K562 (cell line): Measurements from ENCODE around the gene RAD50. TPM values are rescaled to one million over a fixed set of nuclear protein-coding genes. Genes with fewer than 3 reads are reported as not detected.

Experiments used
- ATAC-seq: fragments of 200-7000 bp; cut with Tn5 transposase; 3 replicates; pipeline ENCODE4 v1.9.1; 2020; ENCODE audit warnings: moderate library complexity
- BruUV-seq: library from RNA; stranded (reverse); fragments of 400-500 nt; replicated peaks from 2 replicates; lab custom pipeline; 2021; lab: Mats Ljungman, UMichigan
- CTCF ChIA-PET: fragments of 300-600 bp; formaldehyde crosslinking; extraction: SDS; loops from one replicate; lab custom pipeline; 2021; ENCODE audit warnings: low intra/inter-chr PET ratio; lab: Yijun Ruan, JAX
- POLR2A ChIA-PET: fragments of 300-600, 350-650 bp; sonication (Branson Sonifier 250); formaldehyde crosslinking; extraction: SDS; loops from one replicate; lab custom pipeline; 2021; ENCODE audit warnings: antibody characterized with exemption, inconsistent platforms; lab: Yijun Ruan, JAX
- DNase-seq, 4 experiments: peaks; one replicate each; pipeline versions ENCODE4 v3.0.0 to v3.0.0-alpha.2; 2011 to 2018; ENCODE audit warnings: low spot score in 3 of 4, mixed read lengths in 3 of 4; ENCODE audit errors: extremely low read depth in 1 of 4
- FAIRE-seq: peaks from 2 replicates; lab custom pipeline; 2011; peaks lifted over from hg19 to GRCh38; lab: Jason Lieb, UNC
- H2AFZ ChIP-seq: 2 replicates; pipeline ENCODE4 v1.6.0; 2011; ENCODE audit warnings: low read depth, low read length, control low read depth, inconsistent platforms
- H3K27ac ChIP-seq: fragments of 200-600 bp; 3 replicates; pipeline ENCODE4 v1.8.0; 2011; ENCODE audit warnings: low read depth, mild to moderate bottlenecking, control low read depth, inconsistent platforms, low read length, moderate library complexity, mixed read lengths; ENCODE audit errors: extremely low read depth
- H3K27me3 ChIP-seq, 2 experiments: fragments of 300-600 bp in 1 of 2; 2 replicates in 1 of 2; 3 replicates in 1 of 2; pipeline versions ENCODE4 v1.6.0 to v1.8.0; 2011; ENCODE audit warnings: inconsistent platforms in 2 of 2, low read length in 2 of 2, mild to moderate bottlenecking in 1 of 2, mixed read lengths in 1 of 2, moderate library complexity in 1 of 2; ENCODE audit not compliant: control insufficient read depth in 2 of 2, insufficient read depth in 2 of 2
- H3K36me3 ChIP-seq: fragments of 300-600 bp; 3 replicates; pipeline ENCODE4 v1.8.0; 2011; ENCODE audit warnings: mild to moderate bottlenecking, low read length, inconsistent platforms; ENCODE audit not compliant: control insufficient read depth, insufficient read depth
- H3K4me1 ChIP-seq, 2 experiments: fragments of 200-600 bp in 1 of 2; replicated peaks in 1 of 2; 2 replicates in 1 of 2; 3 replicates in 1 of 2; pipeline versions ENCODE4 v1.5.1 to v1.8.0; 2011; ENCODE audit warnings: inconsistent platforms in 2 of 2, low read length in 2 of 2, mild to moderate bottlenecking in 1 of 2, mixed read lengths in 1 of 2, moderate library complexity in 1 of 2; ENCODE audit not compliant: control insufficient read depth in 2 of 2, insufficient read depth in 2 of 2
- H3K4me2 ChIP-seq: 2 replicates; pipeline ENCODE4 v1.6.1; 2011; ENCODE audit warnings: low read length, control low read depth, inconsistent platforms, mixed read lengths; ENCODE audit not compliant: insufficient read depth
- H3K4me3 ChIP-seq: fragments of 200-600 bp; sonication (generic), shearing (Covaris generic); 2 replicates; pipeline ENCODE4 v1.5.1; 2016; ENCODE audit warnings: control low read depth, inconsistent platforms
- H3K79me2 ChIP-seq: fragments of 200-600 bp; 3 replicates; pipeline ENCODE4 v1.8.0; 2011; ENCODE audit warnings: low read length, inconsistent platforms; ENCODE audit not compliant: control insufficient read depth, insufficient read depth
- H3K9ac ChIP-seq, 2 experiments: 2 replicates each; pipeline versions ENCODE4 v1.6.0 to v1.6.1; 2011; ENCODE audit warnings: low read depth in 2 of 2, low read length in 2 of 2, control low read depth in 1 of 2, inconsistent platforms in 1 of 2, mild to moderate bottlenecking in 1 of 2, mixed read lengths in 1 of 2; ENCODE audit not compliant: insufficient read depth in 1 of 2
- H3K9me1 ChIP-seq: one replicate; pipeline ENCODE4 v1.6.0; 2011; ENCODE audit warnings: inconsistent platforms, mild to moderate bottlenecking, low read length, moderate library complexity; ENCODE audit not compliant: control insufficient read depth, insufficient read depth
- H3K9me3 ChIP-seq: replicated peaks from 2 replicates; pipeline ENCODE4 v1.5.1; 2011; ENCODE audit warnings: low read depth, low read length, inconsistent platforms; ENCODE audit not compliant: control insufficient read depth, insufficient read depth
- H4K20me1 ChIP-seq: replicated peaks from 2 replicates; pipeline ENCODE4 v1.6.1; 2011; ENCODE audit warnings: low read length, inconsistent platforms, mixed read lengths; ENCODE audit not compliant: control insufficient read depth, insufficient read depth
- CCNT2 ChIP-seq: IDR thresholded peaks from 2 replicates; pipeline ENCODE4 v1.6.1; 2011; ENCODE audit warnings: borderline replicate concordance, low read depth, mild to moderate bottlenecking, moderate library complexity, mixed read lengths, low read length; ENCODE audit not compliant: insufficient read length; ENCODE audit errors: extremely low read depth
- HES1 ChIP-seq: fragments of 450-650 bp; IDR thresholded peaks from 2 replicates; pipeline ENCODE4 v1.6.1; 2016; ENCODE audit warnings: low read depth, mild to moderate bottlenecking, moderate library complexity
- HMGN3 ChIP-seq: IDR thresholded peaks from 2 replicates; pipeline ENCODE4 v1.6.1; 2011; ENCODE audit warnings: borderline replicate concordance, low read depth, mild to moderate bottlenecking, mixed read lengths, low read length; ENCODE audit not compliant: insufficient read length; ENCODE audit errors: extremely low read depth
- HMGXB4 ChIP-seq: sonication (generic); formaldehyde crosslinking; IDR thresholded peaks from 2 replicates; pipeline ENCODE4 v1.8.1; 2023; ENCODE audit warnings: mild to moderate bottlenecking, missing genetic modification reagents
- PCBP2 ChIP-seq: fragments of 200-400 bp; formaldehyde crosslinking; IDR thresholded peaks from 2 replicates; pipeline ENCODE4 v1.6.1; 2018; ENCODE audit warnings: low read length, low read depth, mild to moderate bottlenecking, moderate library complexity; ENCODE audit not compliant: poor library complexity, severe bottlenecking
- PKNOX1 ChIP-seq: fragments of 450-650 bp; IDR thresholded peaks from 2 replicates; pipeline ENCODE4 v1.6.1; 2016
- POLR2H ChIP-seq: IDR thresholded peaks from 2 replicates; pipeline ENCODE4 v1.6.1; 2016; ENCODE audit warnings: missing genetic modification characterization, low read depth, mild to moderate bottlenecking, control low read depth, missing compliant biosample characterization, moderate library complexity
- RBM25 ChIP-seq: fragments of 200-400 bp; formaldehyde crosslinking; IDR thresholded peaks from 2 replicates; pipeline ENCODE4 v1.6.1; 2018; ENCODE audit warnings: low read length, low read depth, moderate library complexity; ENCODE audit not compliant: severe bottlenecking
- TEAD4 ChIP-seq, 2 experiments: sonication (generic) in 1 of 2; formaldehyde crosslinking in 1 of 2; IDR thresholded peaks; 2 replicates each; pipeline versions ENCODE4 v1.6.1 to v1.8.0; 2012 to 2022; ENCODE audit warnings: borderline replicate concordance in 1 of 2, inconsistent platforms in 1 of 2, low read length in 1 of 2, mild to moderate bottlenecking in 1 of 2, missing genetic modification reagents in 1 of 2
- ZNF197 ChIP-seq: fragments of 200-800 bp; sonication (Bioruptor generic); IDR thresholded peaks from 2 replicates; pipeline ENCODE4 v1.6.1; 2016; ENCODE audit warnings: low read depth, missing genetic modification characterization, missing compliant biosample characterization
- ZNF280A ChIP-seq: fragments of 450-650 bp; IDR thresholded peaks from 2 replicates; pipeline ENCODE4 v1.6.1; 2018; ENCODE audit warnings: mild to moderate bottlenecking, low read depth; ENCODE audit not compliant: partially characterized antibody
- WGBS: fragments of 100-300 bp; shearing (Covaris generic); methylation state at CpG from one replicate; pipeline ENCODE4 v1.1.6; 2016; ENCODE audit warnings: low coverage, mixed read lengths; ENCODE audit not compliant: insufficient coverage; ENCODE audit errors: missing lambda C conversion rate; 5-methylcytosine and 5-hydroxymethylcytosine counted together
- in situ Hi-C: fragments of 300-500 bp; cut with MboI; formaldehyde crosslinking; loops from 4 replicates; pipeline ENCODE4 v1.15.0; 2018; ENCODE audit warnings: inconsistent platforms, mixed read lengths
- intact Hi-C: fragments of 100-400 bp; cut with micrococcal nuclease; formaldehyde crosslinking; loops from 2 replicates; pipeline ENCODE4 v1.14.2; 2022
- polyA plus RNA-seq, 8 experiments: library from polyadenylated mRNA; depleted of rRNA in 4 of 8; stranded (reverse) in 5 of 8; unstranded in 3 of 8; fragments of >200 nt; fragmentation: Nextera tagmentation in 2 of 8; fragmentation: Illumina TruSeq in 1 of 8; extraction: Ambion mirVana in 2 of 8; extraction: Trizol in 1 of 8; gene quantifications; 2 replicates each; pipeline versions ENCODE4 v1.2.1 to v1.2.3, GENCODE V29; 2011 to 2014; ENCODE audit warnings: inconsistent platforms in 1 of 8, missing spikeins in 1 of 8
- total RNA-seq, 7 experiments: library from RNA; depleted of rRNA in 6 of 7; stranded (reverse); fragments of >200 nt in 6 of 7; fragmentation: Illumina TruSeq in 2 of 7; extraction: Trizol in 2 of 7; gene quantifications; 2 replicates each; pipeline versions ENCODE4 v1.2.1 to v1.2.3, GENCODE V29; 2011 to 2021; ENCODE audit warnings: low replicate concordance in 1 of 7

Gene RAD50
- total and polyA plus RNA-seq, 9 of the 15 experiments (the other 6 are each of a cell fraction or from before 2014, with no cell fraction given), result 15.3 to 74.2 (median 44.1) TPM

GRCh38 chr5:132648355-132648754 is 91.6 kb downstream of the RAD50 start (continued):
- peak; percentile 58 for TF ChIP-seq ZNF280A
- TF ChIP-seq, all 486 proteins: peak for 4

- ChIA-PET CTCF (no interaction called here), POLR2A (interaction anchor here (0.6 kb wide), 1 partner anchor 194 kb away, joined by 3 read pairs; no protein-coding TSS in a partner anchor)
- H3K9me1 ChIP-seq, result no peaks in the 10 kb centered on the region
- intact Hi-C loops (loop anchor here (5.0 kb wide), 2 partner anchors 65 to 125 kb away; no protein-coding TSS in a partner anchor), in situ Hi-C loops (no loop called here)
- peaks cover 16 to 18% of the 10 kb centered on the region in 2 experiments; a peak in 4 of 5 replicates for H3K4me1 ChIP-seq
- no peak overlapping the region; the same call in 2 of the 3 replicates for H3K27ac ChIP-seq
- H3K36me3 ChIP-seq, result no peaks in the 10 kb centered on the region
- ATAC-seq (peak; percentile 86), DNase-seq (peak in 3 of 4 experiments; percentile 57 to 86 (median 61)), FAIRE-seq (peak; percentile 87)
- 4% methylated on average over 4 of the region's 4 CpGs for WGBS
- peaks cover 9% of the 10 kb centered on the region for H3K9me3 ChIP-seq
- H3K4me3 ChIP-seq, result no peak overlapping the region
- H2AFZ ChIP-seq, result no peak overlapping the region
- H4K20me1 ChIP-seq, result no peaks in the 10 kb centered on the region
- H3K9ac ChIP-seq, result no peak overlapping the region
- no TSS peak for BruUV-seq
- peak overlapping the region; percentile 59; the same call in 1 of the 2 replicates for H3K4me2 ChIP-seq
- H3K27me3 ChIP-seq, result no peaks in the 10 kb centered on the region
- no peaks in the 10 kb centered on the region for H3K79me2 ChIP-seq
- no peak for TF ChIP-seq PCBP2
- no peak for TF ChIP-seq RBM25
- no peak for TF ChIP-seq POLR2H
- TF ChIP-seq CCNT2, result peak; percentile 57
- TF ChIP-seq PKNOX1, result peak; percentile 14; the same call in 1 of the 2 replicates
- peak; percentile 78 for TF ChIP-seq HES1
- 0 out of 2 replicates have a peak, but pooled peaks have one; percentile 49 for TF ChIP-seq ZNF197 (CRISPR knock-in tag)
- peak; percentile 42 for TF ChIP-seq HMGN3
- TF ChIP-seq TEAD4 (IDR thresholded peaks at IDR 0.05; ENCODE audit: low read length), result peak; percentile 100
- TF ChIP-seq TEAD4 (CRISPR knock-in tag; IDR thresholded peaks at IDR 0.05; ENCODE audit: borderline replicate concordance), result no peak
- no peak for TF ChIP-seq HMGXB4 (CRISPR knock-in tag)
Observed at GRCh38 chr5:132651838-132652469, 95.2 kb downstream of the RAD50 start.
